Upper lobe of right lung (tissue), 1 donor: ENCODE data around the gene KCNC1. TPM values are rescaled to one million over a fixed set of nuclear protein-coding genes. Genes with fewer than 3 reads are reported as not detected.

ENCODE experiments used
- ATAC-seq: fragments of 200-7000 bp; cut with Tn5 transposase; one replicate; pipeline ENCODE4 v1.9.1; 2020; ENCODE audit warnings: mild to moderate bottlenecking, moderate library complexity
- DNase-seq: peaks from one replicate; pipeline ENCODE4 v3.0.0-alpha.2; 2020
- H3K27ac ChIP-seq: fragments of 200-600 bp; one replicate; pipeline ENCODE4 v1.8.0; 2022
- H3K27me3 ChIP-seq: fragments of 200-600 bp; one replicate; pipeline ENCODE4 v1.8.0; 2022; ENCODE audit warnings: mild to moderate bottlenecking
- H3K36me3 ChIP-seq: fragments of 200-600 bp; one replicate; pipeline ENCODE4 v1.8.0; 2022
- H3K4me1 ChIP-seq: fragments of 200-600 bp; one replicate; pipeline ENCODE4 v1.8.0; 2022
- H3K4me3 ChIP-seq: fragments of 200-600 bp; one replicate; pipeline ENCODE4 v1.8.0; 2022; ENCODE audit warnings: mild to moderate bottlenecking
- H3K9me3 ChIP-seq: fragments of 200-600 bp; one replicate; pipeline ENCODE4 v1.8.0; 2022
- CTCF ChIP-seq: fragments of 200-600 bp; IDR thresholded peaks from one replicate; pipeline ENCODE4 v1.8.0; 2022; ENCODE audit warnings: antibody characterized with exemption
- intact Hi-C: fragments of 100-400 bp; cut with DNase I; formaldehyde crosslinking; loops from one replicate; pipeline ENCODE4 v1.11.0; 2022
- total RNA-seq: library from RNA; stranded (reverse); fragmentation: NEBNext Ultra II Directional; extraction: Animal tissue kit (Norgen Biotek cat#: 25700); gene quantifications from one replicate; pipeline ENCODE4 v1.2.1, GENCODE V29; 2021
- donor health status: DM: no; HTN: yes; CAD: no; lungs with severe emphysema.

The KCNC1 gene
- total RNA-seq, 1 donor from 2014 or later = not detected

DNA sequence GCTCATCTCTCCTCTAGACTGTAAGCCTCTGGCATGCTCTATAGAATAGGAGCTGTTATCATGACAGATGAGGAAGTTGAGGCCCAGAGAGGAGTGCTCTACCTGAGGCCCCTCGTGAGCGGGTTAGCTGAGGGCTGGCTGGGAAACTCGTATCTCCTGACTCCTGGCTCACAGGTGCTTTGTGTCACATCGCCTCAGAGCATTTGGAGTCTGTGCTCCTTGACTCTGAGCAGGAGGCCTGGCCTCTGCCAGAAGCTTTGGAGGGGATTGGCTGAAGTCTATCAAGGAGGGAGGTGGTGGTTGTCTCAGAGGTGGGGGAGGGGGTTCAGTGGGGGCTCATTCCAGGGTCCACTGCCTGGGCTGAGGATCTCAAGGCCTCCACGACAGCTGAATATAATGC is 7.4 kb downstream of the KCNC1 start:
- Histone ChIP-seq H3K4me1 (no peaks in the 10 kb centered on the region), H3K27ac (no peak overlapping the region), H3K36me3 (no peaks in the 10 kb centered on the region), H3K27me3 (peaks cover 25% of the 10 kb centered on the region), H3K9me3 (no peaks in the 10 kb centered on the region), H3K4me3 (no peak overlapping the region)
- no peak for ATAC-seq
- TF ChIP-seq CTCF = no peak
- DNase-seq = peak; percentile 27
- intact Hi-C loops = no loop called here

DNA sequence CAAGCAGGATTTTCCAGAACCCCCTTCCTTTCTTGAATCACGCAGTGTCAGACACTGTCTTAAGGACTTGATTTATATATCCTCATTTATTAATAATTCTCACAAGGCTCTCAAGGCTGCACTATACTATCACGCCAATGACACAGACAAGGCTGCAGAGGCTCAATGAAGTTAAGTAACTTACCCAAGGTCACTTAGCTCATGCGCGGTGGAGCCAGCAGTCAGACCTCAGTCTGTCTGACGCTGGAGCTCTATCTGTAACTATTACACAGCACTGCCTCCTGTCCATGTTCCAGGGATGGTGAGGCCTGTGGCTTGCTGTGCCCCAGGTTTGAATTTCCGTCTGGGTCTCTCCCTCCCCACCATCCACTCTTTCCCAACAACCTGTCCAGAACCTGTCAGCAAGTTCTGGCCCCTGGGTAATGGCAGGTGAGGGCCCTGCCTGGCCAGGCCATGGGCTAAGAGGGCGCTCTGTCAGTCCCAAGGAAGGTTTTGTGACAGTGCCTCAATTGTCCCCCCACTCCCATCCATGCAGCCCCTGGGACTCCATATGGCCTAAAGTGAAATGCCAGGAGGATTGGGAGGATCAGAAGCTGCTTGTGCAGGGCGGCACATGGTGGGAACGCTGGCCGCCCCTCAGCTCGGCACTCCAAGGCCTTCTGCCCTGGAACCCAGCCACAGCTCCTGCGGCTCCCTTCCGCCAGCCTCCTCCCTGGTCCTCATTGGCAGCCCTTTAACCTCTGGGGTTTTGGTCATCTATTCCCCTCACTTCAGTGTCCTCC is 8.6 kb downstream of the KCNC1 start:
- no peak overlapping the region for H3K27ac ChIP-seq
- H3K4me1 ChIP-seq = no peaks in the 10 kb centered on the region
- H3K9me3 ChIP-seq = no peaks in the 10 kb centered on the region
- no peak for TF ChIP-seq CTCF
- DNase-seq (peak; percentile 29), ATAC-seq (no peak)
- H3K36me3 ChIP-seq = no peaks in the 10 kb centered on the region
- peaks cover 19% of the 10 kb centered on the region for H3K27me3 ChIP-seq
- intact Hi-C loops = no loop called here
- no peak overlapping the region for H3K4me3 ChIP-seq

DNA sequence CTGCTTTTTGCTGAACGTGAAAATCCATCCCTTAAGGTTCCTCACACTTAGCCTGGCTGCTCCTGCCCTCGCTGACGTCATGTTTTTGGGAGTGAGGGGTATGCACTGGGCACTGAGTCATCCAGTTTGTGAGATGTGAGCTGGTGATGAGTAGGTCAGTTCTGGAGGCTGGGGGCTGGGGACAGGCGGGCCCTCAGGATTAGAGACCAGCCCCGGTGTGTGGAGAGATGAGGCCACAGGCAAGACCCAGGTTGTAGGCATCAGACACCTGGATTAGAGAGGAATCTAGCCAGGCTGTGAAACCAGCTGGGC is 9.2 kb downstream of the KCNC1 start:
- H3K36me3 ChIP-seq = no peaks in the 10 kb centered on the region
- H3K27me3 ChIP-seq = peaks cover 13% of the 10 kb centered on the region
- ATAC-seq (no peak), DNase-seq (peak; percentile 44)
- H3K4me3 ChIP-seq = no peak overlapping the region
- intact Hi-C loops = no loop called here
- no peak for TF ChIP-seq CTCF
- no peaks in the 10 kb centered on the region for H3K9me3 ChIP-seq
- no peaks in the 10 kb centered on the region for H3K4me1 ChIP-seq
- H3K27ac ChIP-seq = no peak overlapping the region

DNA sequence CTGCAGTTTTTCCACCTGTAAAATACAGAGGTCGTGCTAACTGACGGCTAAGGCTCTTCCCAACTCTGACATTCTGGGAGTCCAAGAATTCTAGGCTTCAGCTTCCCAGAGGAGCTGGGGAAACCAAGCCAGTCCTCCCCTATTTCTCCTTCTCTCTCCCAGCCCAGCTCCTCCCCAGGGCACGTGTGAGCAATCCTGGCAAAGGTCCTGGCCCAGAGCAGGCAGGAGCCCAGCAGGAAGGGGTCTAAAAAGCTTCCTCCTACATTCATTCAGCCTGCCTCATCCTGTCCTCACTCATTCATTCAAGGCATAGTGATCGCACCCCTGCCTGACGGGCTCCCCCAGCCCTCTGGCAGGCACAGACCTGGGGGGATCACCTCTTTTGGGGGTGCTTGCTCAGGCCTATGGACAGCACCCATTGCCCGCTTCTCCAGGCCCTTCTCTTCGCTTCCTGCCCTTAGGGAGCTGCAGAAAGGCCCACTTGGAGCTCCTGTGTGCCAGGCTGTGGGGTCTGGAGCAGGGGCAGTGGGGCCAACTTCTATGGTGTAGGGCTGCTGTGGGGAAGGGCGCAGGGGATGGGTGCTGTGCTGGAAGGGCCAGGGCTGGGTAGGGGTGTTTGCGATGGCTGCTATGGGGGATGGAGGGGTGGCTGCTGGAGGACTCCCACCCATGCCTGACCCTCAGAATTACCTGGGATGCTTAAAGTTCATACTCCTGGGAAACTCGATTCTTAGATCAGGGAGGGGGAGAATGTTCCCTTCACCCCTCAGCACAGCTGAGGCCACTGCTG is 9.8 kb downstream of the KCNC1 start:
- Histone ChIP-seq H3K4me1 (no peaks in the 10 kb centered on the region), H3K27me3 (peaks cover 10% of the 10 kb centered on the region), H3K27ac (no peak overlapping the region), H3K4me3 (no peak overlapping the region), H3K36me3 (no peaks in the 10 kb centered on the region), H3K9me3 (no peaks in the 10 kb centered on the region)
- TF ChIP-seq CTCF = no peak
- DNase-seq (peak; percentile 34), ATAC-seq (no peak)
- intact Hi-C loops = no loop called here

- DNase-seq (peak; percentile 50), ATAC-seq (no peak)
- Histone ChIP-seq H3K27me3 (peaks cover 10% of the 10 kb centered on the region), H3K36me3 (no peaks in the 10 kb centered on the region), H3K9me3 (no peaks in the 10 kb centered on the region), H3K4me1 (no peaks in the 10 kb centered on the region), H3K4me3 (no peak overlapping the region), H3K27ac (no peak overlapping the region)
- TF ChIP-seq CTCF = no peak
- intact Hi-C loops = no loop called here
These were observed 10.6 kb downstream of the KCNC1 start for GRCh38 chr11:17745023-17745772.
